Pulmonary artery endothelial cell (primary cell): Measurements from ENCODE around the gene LGALS1. TPM values are rescaled to one million over a fixed set of nuclear protein-coding genes. Genes with fewer than 3 reads are reported as not detected.
A peak's percentile ranks its signal among the peaks of the same experiment; 100 is the strongest.
"Not testable (repeated sequence)": the region's sequence is repeated elsewhere in the genome, so short reads cannot be mapped to it uniquely, and the experiment has no call there.

Source experiments
- DNase-seq: peaks from one replicate; pipeline ENCODE4 v3.0.0-alpha.2; 2011; ENCODE audit warnings: low read depth, low spot score
- total RNA-seq: library from RNA; depleted of rRNA; stranded (reverse); fragments of >200 nt; gene quantifications from 2 replicates; pipeline ENCODE4 v1.2.3, GENCODE V29; 2014

Gene LGALS1
- total RNA-seq, 1 donor from 2014 or later = 7,629 TPM

DNA sequence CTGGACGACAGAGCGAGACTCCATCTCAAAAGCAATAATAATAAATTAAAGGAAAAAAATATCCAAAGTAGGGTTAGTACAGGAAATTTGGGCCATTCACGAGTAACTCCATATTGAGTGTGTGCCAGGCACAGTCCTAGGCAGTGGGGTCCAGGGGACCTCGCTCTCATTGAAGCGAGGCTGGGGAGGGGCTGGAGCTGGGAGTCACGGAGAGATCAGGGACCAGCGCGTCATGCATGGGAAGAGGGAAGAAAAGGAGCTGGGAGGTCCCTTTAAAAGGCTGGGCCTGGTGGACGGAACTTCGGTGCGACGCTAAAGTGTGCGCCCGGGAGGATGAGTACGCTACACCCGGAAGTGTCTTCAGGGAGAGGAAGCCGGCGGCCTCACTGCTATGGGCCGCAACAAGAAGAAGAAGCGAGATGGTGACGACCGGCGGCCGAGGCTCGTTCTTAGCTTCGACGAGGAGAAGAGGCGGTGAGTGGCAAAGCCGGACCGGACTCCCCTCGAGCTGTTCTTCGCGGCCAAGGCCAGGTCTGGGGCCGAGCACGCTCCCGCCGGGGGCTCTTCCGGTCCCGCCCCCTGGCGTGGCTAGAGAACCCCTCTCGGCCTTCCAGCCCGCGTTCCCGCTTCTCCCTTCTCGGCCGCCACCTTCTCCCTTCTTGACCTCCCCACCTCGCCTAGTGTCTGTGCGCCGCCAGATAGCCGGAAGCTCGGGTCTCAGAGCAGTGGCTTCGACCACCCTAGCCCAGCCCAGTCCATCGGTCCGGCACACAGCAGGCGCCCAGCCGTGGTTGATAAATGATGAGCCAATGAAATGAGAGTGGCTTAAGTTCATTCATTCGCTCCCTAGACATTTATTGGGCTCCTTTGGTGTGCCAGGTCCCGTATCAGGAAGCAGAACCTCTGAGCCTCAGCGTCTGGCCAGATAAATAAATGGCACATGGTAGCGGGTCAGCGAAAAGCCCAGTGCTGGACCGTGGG is 10.9 kb downstream of the LGALS1 start, which contains the start of gene NOL12:
NOL12 (plus strand) TSS at position 342 of the 981 bp plus-strand sequence; CDS start at position 392, 50 bp downstream.
- DNase-seq = peak; percentile 68

DNA sequence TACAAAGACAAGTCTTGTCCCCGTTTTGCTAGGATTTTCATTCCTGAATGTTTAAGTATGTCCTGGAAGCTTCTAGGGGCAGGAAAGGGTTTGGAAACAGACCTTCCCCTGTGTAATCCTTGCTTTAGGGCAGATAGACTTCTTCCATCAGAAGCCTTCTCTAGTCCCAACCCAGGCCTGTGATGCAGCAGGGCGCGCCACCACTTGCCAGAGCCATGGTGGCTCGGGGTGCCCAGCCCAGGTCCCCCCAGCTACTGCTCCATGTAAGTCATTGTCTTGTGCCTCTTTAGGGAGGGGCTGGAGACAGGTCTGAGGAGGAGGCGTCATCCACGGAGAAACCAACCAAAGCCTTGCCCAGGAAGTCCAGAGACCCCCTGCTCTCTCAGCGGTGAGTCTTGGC is 15.0 kb downstream of the LGALS1 start:
- no peak for DNase-seq

- DNase-seq = no peak
Measured at GRCh38 chr22:37690901-37691504, 15.6 kb downstream of the LGALS1 start.

DNA sequence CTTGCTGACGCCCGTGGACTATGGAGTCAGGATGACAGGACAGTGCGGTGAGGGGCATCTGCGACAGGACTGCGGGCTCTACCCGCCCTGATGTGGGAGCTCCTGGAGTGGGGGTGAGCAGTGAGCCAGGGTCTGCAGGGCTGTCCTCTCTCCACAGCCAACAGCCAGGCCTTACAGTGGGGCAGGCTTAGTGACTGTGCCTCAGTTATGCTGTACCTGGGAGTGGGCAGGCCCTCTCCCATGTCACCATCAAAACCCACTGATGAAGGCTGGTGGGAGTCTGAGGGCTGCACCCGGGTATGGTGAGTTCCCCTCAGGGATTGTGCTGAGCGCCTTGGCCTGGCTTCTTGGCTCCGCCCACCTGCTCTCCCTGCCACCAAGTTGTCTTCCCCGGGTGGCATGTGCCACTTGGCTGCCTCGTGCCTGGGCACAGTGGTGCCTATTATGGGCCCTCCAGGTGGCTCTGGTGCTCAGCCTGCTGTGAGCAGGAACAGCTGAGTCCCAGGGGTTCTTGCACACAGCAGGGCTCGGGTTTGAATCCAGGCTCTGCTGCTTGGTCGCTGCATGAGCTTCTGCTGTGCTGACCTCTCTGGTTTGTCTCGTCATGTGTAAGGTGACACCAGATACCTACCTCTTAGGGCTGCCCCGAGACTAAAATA is 17.3 kb downstream of the LGALS1 start:
- DNase-seq = no peak

DNA sequence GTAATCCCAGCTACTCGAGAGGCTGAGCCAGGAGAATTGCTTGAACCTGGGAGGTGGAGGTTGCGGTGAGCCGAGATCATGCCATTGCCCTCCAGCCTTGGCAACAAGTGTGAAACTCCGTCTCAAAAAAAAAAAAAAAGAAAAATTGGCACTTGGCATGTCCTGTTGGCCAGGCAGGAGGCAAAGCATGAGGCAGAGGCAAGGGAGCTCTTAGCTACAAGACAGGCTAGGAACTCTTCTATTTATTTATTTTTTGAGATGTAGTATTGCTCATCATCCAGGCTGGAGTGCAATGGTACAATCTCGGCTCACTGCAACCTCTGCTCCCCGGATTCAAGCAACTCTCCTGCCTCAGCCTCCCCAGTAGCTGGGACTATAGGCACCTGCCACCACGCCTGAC is 18.7 kb downstream of the LGALS1 start:
- not testable (repeated sequence) for DNase-seq

- DNase-seq = not testable (repeated sequence)
Measured at GRCh38 chr22:37696260-37696656, 20.8 kb downstream of the LGALS1 start.

- DNase-seq = peak; percentile 78
Measured at GRCh38 chr22:37696657-37697537, 21.5 kb downstream of the LGALS1 start, which contains the start of gene TRIOBP. Gene TRIOBP (plus strand): TSS chr22:37697048. CDS start chr22:37701366, 4,318 bp downstream.

- DNase-seq = no peak
Measured at GRCh38 chr22:37697538-37697835, 22.1 kb downstream of the LGALS1 start.

DNA sequence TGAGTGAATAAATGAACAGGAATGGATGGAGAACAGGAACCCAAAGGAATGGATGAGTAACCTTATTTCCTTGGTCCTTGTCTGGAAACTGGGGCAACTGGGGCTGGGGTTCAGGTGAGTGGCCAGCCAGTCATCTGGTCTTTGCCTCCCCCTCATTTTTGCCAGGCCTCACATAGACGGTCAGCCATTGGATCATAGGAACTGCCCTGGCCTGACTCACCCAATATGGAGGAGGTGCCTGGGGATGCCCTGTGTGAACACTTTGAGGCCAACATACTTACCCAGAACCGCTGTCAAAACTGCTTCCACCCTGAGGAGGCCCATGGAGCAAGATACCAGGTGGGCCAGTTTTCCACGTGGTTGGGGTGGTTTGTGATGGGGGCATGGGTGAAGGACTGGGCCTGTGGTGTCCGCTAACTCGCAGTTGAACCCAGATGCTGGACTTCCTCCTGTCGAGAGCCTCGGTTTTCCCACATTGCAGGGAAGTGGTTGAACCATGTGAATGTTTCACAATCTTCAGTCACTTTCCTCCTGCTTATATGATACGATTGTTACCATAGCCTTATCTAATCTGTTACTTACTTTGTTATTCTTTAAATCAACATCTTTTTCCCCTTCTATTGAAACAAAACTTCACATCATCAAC is 25.8 kb downstream of the LGALS1 start:
- no peak for DNase-seq

- no peak for DNase-seq
Measured at GRCh38 chr22:37703906-37704305, 28.5 kb downstream of the LGALS1 start.

DNA sequence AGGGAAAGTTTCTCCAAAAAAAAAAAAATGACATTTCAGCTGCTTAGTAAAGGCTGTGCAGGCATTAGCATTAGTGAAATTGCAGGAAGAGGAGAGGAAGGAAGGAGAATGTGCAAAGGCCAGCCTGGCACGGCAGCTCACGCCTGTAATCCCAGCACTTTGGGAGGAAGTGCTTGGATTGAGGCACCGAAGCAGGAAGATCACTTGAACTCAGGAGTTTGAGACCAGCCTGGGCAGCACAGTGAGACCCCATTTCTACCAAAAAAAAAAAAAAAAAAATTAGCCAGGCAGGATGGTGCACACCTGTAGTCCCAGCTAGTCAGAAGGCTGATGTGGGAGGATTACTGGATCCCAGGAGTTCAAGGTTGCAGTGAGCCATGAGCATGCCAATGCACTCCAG is 29.2 kb downstream of the LGALS1 start:
- DNase-seq = no peak

DNA sequence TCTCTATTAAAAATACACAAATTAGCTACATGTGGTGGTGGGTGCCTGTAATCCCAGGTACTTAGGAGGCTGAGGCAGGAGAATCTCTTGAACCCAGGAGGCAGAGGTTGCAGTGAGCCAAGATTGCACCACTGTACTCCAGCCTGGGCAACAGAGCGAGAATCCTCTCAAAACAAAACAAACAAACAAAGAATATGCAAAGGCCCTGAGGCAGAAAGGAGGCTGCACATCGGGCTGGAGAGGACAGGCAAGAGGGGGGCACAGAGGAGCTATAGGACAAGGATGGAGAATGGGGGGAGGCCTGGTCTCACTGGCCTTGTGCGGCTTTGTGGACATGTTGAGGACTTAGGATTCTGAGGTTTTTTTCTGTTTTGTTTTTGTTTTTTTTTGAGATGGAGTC is 29.8 kb downstream of the LGALS1 start:
- DNase-seq = no peak

DNA sequence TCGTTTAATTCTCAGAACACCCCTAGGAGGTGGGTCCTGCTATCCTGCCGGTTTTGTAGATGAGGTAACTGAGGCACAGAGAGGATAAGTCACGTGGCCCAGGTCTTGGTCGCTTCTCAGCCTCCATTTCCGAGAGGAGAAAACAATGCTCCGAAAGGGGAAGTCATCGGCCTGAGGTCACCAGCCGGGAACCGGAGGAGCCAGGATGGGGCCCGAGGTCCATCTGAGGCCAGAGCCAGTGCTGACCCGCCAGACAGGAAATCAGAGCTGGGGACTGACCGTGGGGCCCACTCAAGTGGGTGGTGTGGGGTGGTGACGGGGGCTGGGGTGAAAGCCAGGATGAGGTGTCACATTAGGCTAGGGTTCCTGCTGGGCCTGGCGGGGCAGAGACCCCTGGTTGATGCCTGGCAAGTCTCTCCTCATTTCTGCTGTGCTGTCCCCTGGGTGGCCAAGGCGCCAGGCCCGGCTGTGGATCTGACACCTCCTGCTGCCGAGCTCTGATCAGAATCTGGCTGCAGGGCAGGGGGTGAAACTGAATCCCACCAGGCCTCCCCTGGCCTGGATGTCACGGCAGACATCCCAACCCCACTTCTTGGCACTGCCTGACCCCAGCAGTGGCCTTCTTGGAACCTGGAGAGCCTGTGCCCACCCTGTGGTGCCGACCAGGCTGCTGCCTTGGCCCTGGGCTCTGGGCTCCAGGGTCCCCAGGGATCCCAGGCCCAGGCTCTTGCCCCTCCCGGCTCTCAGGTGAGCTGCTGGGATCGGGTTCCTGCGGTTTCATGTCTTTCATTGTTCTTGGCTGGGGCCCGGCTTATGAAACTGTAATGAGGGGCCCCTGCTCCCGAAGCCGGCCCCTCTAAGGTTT is 33.4 kb downstream of the LGALS1 start:
- no peak for DNase-seq

GRCh38 chr22:37709445-37709765 is 34.0 kb downstream of the LGALS1 start:
- no peak for DNase-seq

GRCh38 chr22:37710675-37711074 is 35.2 kb downstream of the LGALS1 start:
- DNase-seq = no peak

DNA sequence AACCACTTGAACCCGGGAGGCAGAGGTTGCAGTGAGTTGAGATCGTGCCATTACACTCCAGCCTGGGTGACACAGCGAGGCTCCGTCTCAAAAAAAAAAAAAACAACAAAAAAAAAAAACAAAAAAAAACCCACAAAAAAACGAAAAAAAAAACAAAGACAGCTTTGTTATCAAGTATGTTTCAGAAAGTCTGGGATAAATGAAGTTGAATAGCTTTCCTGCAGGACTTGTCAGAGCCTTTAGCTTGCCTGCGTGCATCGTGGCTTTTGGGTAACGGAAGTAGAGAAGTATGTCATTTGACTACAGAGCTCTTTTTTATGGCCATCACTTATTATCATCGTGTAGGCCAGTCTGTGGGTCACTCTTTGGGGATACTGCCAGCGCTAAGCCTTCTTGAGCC is 36.1 kb downstream of the LGALS1 start:
- DNase-seq = no peak

GRCh38 chr22:37713761-37714160 is 38.3 kb downstream of the LGALS1 start:
- DNase-seq = no peak

GRCh38 chr22:37714634-37715033 is 39.2 kb downstream of the LGALS1 start:
- no peak for DNase-seq

DNA sequence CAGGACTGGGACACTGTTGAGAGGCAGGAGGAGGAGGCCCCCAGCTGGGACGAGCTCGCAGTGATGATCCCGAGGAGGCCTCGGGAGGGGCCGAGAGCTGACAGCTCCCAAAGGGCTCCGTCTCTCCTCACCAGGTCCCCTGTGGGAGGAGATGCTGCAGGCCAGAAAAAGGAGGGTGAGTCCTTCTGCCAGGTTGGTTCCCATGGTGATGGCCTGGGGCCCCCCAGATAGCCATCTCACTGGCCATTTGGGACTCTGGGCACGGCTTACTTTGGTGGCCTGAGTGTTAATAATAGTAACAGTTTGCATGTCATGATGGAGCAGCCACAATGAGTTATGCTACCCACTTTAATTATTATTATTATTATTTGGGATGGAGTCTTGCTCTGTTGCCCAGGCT is 40.3 kb downstream of the LGALS1 start:
- no peak for DNase-seq

GRCh38 chr22:37716708-37717107 is 41.3 kb downstream of the LGALS1 start:
- no peak for DNase-seq
